CD4-positive, alpha-beta T cell treated with Interleukin-15 for 4 hours (primary cell): ENCODE results near the gene RIC1.
"Not testable (repeated sequence)": the region's sequence is repeated elsewhere in the genome, so short reads cannot be mapped to it uniquely, and the experiment has no call there.

Source experiments
- DNase-seq: peaks from one replicate; pipeline ENCODE4 v3.0.0-alpha.2; 2020; ENCODE audit warnings: low spot score

The RIC1 gene

DNA sequence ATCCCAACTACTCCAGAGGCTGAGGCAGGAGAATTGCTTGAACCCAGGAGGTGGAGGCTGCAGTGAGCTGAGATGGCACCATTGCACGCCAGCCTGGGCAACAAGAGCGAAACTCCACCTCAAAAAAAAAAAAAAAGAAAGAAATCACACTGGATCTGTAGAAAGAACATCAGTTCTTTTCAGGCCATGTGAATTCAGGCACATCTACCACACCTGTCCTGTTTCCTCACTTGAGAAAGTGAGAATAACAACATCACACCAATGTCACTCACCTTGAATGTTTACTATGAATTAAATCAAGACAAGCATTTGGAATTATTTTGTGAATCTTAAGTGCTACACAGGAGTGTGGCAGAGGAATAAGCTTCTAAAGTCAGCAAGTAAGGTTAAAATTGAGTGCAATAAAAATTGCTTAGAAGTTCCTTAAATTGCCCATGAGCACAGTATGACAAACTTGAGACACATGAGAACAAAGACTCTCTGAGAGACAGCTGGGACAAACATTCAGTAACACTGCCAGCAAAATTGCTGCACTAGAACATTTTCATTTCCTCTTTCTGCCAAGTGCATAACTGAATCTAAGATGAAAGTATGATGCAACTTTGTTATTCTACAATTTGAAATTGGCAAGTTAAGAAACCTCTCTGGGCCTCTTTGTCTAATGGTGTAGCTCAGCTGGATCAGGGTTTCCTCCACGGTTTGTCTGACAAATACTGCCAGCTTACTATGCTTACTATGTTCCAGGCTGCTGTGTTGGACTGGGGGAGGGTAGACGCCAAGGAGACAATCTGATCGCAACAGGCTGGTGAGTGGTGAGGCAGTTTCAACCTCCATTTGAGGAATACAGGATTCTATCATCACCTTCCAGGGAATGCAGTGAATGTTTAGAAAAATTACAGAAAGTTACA lies 1.9 kb upstream of the RIC1 start:
- peak; percentile 49 for DNase-seq

DNA sequence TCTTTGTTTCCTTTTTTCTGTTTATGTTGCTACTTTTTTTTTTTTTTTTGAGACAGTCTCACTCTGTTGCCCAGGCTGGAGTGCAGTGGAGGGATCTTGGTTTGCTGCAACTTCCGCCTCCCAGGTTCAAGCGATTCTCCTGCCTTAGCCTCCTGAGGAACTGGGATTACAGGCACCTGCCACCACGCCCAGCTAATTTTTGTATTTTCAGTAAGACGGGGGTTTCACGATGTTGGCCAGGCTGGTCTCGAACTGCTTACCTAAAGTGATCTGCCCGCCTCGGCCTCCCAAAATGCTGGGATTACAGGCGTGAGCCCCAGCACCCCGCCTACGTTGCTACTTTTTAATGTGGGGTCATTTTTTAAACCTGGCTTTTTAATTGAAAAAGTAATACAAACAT lies 1.2 kb upstream of the RIC1 start:
- not testable (repeated sequence) for DNase-seq

DNA sequence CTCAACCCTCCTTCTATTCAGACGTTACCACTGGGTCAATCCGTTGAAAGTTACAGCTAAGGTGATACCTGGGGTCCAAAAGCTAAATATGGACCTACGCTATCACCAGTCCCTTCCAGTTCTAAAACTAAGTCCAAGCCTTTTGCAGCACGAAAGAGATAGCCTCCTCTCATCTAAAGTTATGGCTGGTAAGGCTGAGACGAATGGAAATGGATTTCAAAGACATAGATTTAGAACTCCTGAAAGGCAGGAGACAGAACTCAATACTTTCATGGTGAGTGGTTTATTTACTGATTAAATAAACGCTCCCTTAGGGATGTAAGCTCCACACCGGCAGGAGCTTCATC lies 751 bp upstream of the RIC1 start:
- no peak for DNase-seq

DNA sequence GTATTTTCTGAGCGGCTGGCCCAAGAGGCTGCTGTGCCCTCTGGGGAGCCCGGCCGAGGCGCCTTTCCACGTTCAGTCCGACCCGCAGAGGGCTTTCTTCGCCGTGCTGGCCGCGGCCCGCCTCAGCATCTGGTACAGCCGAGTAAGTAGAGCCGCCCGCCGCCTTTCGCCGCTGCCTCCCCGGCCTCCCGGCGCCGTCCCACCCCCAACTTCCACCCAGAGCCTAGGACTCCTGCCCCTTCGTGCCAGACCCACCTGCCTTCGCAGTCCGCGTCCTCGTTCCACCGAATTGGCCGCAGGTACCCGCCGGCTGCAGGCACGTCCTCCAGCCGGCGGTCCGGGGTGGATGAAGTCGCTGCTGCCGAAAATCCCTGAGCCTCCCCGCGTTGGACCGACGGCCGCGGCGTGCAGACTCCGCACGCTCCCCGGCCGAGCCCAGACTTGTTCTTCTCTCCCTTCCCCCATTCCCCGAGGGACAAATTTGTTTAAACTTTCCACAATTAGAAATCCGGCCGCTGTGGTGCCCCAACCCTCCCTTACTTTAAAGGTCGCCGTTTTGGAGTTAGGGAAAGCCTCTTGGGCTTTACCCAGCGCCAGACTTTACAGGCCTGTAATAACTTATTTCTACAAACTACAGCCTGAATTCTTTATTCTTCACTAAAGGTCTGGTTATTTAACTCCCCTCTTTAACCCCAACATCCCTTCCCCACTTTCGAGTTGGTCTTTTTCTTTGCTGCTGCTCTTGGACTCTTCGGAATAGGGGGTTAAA lies 589 bp downstream of the RIC1 start:
- DNase-seq, result peak; percentile 15

DNA sequence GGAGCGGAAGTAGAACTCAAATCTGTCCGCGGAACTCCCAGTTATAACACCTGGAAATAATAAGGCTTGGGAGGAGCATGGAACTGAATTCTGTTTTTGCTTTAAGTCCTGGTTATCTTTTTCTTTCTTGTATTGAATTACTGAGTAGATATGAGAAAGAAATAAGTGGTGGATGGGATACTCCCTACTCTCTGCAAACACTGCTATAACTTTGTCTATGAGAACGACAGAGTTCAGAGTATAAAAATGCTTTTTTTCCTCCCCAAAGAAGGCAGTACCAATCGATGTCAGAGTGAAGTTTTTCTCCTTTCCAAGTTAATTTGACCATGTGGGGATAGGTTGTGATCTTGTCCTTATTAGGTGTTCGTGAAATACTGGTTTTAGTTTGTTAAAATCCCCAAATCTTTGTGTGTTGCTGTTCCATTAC lies 1.2 kb downstream of the RIC1 start:
- DNase-seq, result peak; percentile 6

DNA sequence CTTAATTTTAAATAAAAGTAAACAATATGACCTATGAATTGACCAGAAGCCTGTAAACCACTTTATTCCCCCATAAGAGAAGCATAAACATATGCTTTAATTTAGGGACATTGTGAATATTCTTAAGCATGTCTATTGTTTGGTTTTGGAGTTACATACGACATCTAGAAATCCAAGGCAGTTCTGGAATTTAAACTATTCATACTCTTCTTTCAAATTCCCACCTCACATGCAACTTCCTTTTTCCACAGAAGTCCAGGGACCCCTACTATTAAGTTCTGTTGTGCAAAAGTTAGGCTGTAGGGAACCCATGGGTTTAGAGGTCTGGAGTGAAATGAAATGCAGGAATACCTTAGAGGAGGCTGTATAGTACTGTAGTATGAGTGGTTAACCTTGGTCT lies 2.1 kb downstream of the RIC1 start:
- no peak for DNase-seq

DNA sequence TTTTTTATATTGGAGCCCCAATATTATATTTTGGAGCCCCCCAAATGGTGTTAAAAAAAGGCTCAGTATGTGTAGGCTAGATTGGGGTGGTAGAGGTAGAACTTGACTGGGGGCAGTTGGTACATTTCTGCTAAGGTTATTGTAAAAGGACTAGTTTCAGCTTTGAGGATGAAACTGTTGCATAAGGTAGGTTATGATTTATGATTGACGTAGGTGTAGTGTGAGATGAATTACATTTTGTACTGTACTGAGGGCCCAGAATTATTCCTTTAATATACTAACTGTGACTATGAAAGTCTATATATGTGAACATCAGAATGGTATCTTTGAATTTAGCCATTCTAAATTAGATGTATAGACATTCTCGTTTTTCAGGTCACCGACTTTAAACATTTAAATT lies 3.6 kb downstream of the RIC1 start:
- DNase-seq, result no peak

DNA sequence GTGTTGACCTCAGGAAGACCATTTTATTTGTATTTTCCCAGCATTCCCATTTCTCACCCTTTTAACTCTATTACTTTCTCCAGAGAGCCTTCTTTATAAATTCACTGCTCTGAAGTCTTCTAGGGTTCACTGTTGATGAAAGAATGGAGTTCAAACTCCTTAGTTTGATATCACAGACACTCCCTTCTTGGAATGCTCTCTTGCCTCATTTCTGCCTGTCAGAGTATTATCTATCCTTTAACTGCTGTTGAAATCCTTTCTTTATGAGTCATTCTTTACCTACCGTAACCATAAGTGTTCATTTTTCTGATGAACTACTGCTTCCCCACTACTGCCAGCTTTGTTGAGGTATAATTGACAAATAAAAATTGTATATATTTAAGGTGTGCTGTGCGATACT lies 4.3 kb downstream of the RIC1 start:
- DNase-seq, result no peak

DNA sequence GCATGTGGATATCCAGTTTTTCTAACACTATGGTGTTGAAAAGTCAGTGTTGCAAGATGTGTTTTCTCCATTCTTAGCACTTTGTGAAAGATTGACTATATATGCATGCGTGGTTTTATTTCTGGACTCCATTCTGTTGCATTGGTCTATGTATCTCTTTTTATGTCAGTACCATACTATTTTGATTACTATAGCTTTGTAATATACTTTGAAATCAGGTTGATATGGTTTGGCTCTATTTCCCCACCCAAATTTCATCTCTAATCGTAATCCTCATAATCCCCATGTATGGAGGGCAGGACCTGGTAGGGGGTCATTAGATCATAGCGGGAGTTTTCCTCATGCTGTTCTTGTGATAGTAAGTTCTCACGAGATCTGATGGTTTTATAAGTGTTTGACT lies 6.5 kb downstream of the RIC1 start:
- DNase-seq, result no peak

DNA sequence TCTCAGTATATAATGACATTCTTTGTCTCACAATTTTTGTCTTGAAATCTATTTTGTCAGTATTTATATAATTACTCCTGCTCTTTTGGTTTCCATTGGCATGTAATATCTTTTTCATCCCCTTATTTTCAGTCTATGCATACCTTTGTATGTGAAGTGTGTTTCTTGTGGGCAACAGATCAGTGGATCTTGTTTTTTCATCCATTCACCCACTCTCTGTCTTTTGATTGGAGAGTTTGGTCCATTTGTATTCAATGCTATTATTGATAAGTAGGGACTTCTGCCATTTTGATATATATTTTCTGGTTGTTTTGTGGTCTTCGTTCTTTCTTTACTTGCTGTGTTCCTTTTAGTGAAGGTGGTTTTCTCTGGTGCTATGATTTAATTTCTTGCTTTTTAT lies 10.9 kb downstream of the RIC1 start:
- DNase-seq, result no peak

DNA sequence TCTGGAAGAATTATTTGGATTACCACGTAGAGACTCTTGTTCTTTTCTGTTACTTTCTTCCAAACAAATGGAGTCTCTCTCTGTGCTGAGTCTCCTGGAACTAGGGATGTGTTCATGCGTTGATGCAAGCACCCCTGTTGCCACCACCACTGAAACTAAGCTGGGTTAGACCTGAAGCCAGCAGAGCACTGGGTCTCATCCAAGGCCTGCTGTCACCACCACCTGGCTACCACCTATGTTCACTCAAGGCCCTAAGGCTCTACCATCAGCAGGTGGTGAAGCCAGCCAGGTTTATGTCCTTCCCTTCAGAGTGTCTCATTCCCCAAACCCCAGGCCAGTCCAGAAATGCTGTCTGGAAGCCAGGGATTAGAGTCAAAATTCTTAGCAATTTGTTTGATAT lies 13.3 kb downstream of the RIC1 start:
- DNase-seq, result no peak

DNA sequence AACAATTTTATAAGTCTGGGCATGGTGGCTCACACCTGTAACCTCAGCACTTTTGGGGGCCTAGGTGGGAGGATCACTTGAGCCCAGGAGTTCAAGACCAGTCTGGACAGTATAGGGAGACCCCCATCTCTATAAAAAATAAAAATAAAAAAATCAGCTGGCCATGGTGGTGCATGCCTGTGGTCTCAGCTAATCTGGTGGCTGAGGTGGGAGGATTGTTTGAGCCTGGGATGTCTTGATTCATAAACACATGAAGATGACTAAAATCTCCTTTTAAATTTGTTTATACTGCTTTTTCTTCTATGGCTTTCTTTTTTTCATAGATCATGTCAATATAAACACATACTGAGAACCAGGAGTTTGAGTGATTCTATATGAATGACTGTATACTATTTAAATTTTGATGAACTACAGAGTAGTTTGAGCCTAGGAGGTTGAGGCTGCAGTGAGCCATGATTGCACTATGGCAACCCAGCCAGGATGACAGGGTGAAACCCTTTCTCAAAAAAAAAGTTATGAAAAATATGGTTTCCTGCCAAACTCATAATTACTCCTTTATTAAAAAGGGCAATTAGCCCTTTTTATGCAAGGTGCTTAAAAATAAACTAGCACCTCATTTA lies 14.2 kb downstream of the RIC1 start:
- no peak for DNase-seq

DNA sequence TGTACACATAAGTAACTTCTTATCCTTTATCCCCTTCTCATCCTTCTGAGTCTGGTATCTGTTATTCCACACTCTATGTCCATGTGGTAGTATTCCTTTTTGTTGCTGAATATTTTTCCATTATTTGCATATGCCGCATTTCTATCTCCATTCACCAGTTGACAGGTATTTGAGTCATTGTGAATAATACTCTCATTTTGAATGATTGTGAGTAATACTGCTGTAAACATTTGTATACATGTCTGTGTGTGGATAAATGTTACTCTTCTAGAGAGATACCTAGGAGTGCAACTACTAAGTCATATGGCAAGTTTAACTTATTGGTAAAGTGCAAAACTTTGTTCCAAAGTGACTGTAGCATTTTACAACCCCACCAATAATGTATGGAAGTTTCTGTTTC lies 15.6 kb downstream of the RIC1 start:
- no peak for DNase-seq

DNA sequence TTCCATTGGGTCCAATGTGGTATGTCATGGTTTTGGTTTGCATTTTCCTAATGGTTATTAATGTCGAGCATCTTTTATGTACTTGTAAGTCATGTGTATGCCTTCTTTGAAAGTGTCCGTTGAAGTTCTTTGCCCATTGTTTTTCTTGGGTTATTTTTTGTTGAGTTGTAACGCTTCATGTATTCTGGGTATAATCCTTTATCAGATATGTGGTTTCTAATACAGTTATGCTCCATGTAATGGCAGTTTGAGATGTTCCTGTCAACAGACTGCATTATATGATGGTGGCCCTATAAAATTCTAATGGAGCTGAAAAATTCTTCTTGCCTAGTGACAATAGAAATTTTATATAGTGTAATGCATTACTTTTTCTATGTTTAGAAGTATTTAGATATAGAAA lies 17.2 kb downstream of the RIC1 start:
- DNase-seq, result no peak

DNA sequence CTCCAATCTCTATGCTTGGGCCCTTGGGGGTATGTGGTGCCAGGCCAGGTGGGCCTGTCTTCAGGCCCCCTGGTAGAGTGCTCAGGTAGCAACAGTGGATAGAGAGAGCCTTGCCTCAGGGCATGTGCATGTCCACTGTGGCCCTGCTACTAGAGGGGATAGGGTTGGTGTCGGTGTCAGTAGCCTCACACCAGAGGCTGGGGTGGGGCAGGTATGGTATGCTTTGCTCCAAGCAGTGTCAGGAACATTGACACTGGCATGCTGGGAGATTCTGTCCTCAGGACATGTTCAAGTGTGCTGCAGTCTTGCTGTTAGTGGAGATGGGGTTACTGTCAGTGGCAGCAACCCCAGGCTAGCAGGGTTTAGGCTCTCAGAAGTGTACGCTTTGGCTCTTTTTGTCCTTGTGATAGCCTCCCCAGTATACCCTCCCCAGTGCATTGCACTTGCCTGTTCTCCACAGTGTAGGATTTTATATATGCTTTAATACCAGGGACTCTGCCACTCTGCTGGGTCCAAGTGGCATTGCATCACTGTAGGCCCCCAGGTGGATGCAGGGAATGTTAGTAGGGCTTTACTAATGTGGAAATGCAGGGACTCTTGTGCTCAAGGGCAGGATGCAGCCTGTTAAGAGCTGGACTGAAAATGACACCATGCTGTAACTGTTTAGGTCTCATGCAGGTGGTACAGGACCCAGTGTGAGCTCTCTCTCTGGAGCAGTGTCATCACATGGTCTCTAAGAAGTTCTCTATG lies 21.6 kb downstream of the RIC1 start:
- no peak for DNase-seq

DNA sequence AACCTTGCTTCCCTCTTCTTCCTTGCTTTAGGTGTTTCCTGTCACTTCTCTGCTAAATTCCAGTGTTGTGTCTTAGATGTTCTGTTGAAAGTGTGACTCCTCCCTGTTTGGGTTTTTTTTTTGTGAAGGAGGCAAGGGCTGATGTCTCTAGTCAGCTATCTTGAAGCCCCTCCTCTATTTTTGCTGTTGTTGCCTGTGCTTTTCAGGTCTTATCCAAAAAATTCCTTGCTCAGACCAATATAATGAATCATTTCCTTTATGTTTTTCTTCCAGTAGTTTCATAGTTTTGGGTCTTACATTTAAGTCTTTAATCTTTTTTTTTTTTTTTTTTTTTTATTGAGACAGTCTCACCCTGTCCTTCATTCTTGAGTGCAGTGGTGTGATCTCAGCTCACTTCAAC lies 22.3 kb downstream of the RIC1 start:
- DNase-seq, result no peak

DNA sequence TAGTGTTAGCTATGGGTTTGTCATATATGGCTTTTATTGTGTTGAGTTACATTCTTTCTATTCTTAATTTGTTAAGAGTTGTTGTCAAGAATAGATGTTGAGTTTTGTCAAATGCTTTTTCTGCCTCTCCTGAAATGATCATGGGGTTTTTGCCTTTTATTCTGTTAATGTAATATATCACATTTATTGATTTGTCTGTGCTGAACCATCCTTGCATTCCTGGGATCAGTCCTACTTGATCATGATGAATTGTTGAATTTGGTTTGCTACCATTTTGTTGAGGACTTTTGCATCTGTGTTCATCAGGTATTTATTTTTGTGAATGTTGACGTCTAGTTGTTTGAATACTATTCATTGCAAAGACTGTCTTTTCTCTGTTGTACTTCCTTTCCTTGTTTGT lies 23.9 kb downstream of the RIC1 start:
- DNase-seq, result no peak

DNA sequence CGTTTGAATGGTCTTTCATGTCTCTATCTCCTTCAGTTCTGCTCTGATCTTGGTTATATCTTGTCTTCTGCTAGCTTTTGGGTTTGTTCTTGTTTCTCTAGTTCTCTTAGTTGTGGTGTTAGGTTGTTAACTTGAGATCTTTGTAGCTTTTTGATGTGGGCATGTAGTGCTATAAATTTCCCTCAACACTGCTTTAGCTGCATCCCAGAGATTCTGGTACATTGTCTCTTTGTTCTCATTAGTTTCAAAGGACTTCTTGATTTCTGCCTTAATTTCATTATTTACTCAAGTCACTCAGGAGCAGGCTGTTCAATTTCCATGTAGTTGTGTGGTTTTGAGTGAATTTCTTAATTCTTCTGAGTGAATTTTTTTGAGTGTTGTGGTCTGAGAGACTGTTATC lies 33.9 kb downstream of the RIC1 start:
- not testable (repeated sequence) for DNase-seq

DNA sequence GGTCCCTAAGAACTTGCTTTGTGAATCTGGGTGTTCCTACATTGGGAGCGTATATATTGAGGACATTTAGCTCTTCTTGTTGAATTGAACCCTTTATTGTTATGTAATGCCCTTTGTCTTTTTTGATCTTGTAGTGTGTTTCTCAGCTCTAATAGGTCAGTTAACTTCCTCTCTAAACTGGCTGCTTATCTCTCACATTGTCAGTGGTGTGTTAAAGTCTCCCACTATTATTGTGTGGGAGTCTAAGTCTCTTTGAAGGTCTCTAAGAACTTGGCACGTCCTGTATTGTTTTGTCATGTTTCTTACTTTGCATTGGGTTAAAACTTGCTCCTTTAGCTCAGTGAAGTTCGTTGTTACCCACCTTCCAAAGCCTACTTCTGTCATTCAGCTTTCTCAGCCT lies 36.2 kb downstream of the RIC1 start:
- DNase-seq, result no peak

DNA sequence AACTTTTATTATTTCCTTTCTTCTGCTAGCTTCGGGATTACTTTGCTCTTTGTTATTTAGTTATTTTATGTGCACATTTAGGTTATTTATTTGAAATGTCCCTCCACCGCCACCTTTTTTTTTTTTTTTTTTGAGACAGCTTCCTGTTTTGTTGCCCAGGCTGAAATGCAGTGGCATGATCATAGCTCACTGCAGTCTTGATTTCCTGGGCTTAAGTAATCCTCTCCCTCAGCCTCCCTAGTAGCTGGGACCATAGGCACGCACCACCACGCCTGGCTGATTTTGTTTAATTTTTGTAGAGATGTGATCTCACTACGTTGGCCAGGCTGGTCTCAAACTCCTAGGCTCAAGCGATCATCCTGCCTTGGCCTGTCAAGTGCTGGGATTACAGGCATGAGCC lies 38.5 kb downstream of the RIC1 start:
- no peak for DNase-seq

DNA sequence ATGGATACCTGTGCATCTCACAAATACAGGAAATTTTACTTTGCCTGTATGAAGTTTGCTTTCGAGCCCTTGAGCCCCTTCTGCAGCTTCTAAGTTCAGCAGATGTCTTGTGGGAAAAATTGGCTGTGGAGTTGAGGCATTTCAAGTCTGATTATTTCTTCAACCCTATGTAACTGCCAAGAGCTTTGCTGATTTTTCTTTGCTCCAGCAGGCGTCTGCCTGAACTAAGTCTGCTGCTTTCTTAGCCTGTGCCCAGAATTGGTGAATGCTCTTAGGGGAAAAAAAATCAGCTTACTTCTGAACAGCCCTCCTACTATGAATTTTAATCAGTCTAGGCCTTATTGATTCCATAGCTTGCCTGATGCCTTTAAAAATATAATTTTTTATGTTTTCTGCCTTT lies 41.2 kb downstream of the RIC1 start:
- no peak for DNase-seq

DNA sequence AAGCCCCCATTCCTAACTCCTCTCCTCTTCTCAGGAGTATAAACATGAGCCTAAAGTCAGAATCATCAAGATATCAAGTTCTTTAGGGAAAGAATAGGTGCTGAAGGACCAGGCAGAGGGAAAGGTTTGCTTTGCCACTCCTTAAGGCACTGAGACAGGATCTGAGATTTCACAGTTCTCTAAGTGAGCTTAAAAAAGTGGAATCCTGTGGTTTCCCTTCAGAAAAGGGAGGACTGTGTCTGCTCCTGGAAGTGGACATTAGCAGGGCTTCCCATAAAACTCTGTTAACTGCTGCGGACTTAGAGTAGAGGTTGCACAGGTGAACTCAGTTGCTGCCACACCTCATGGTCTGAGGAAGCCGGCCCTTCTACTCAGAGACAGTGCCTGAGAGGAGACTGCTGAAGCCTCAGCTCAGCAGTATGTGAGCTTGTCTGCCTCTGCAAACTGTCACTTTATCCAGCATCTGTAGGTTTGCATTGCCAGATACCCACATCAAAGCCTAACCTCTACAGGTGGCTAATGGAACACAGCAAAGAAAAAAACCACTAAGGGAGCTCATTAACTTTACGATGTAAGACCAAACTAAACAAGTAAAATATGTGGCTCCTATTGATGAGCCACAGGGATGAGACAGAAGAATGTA lies 42.9 kb downstream of the RIC1 start:
- DNase-seq, result peak; percentile 31
